HCT116 (cell line): ENCODE measurements around the gene CWC27.

Experiments
- CTCF ChIP-seq, 3 experiments: fragments of 200-600 bp in 1 of 3; sonication (generic) in 1 of 3; IDR thresholded peaks in 2 of 3; conservative IDR thresholded peaks in 1 of 3; 2 replicates each; pipeline ENCODE4 v1.5.1; 2012 to 2017; ENCODE audit warnings: low read depth in 2 of 3, low read length in 2 of 3, antibody characterized with exemption in 1 of 3, borderline replicate concordance in 1 of 3, control low read depth in 1 of 3, mild to moderate bottlenecking in 1 of 3, mixed read lengths in 1 of 3, mixed run types in 1 of 3, moderate library complexity in 1 of 3; ENCODE audit not compliant: insufficient read depth in 1 of 3
- EGR1 ChIP-seq: IDR thresholded peaks from 2 replicates; pipeline ENCODE4 v1.6.1; 2012; ENCODE audit warnings: low read depth
- EZH2 ChIP-seq: fragments of 200-600 bp; sonication (generic); IDR thresholded peaks from 2 replicates; pipeline ENCODE4 v1.6.1; 2017; ENCODE audit warnings: antibody characterized with exemption, mixed run types
- JUND ChIP-seq: IDR thresholded peaks from 2 replicates; pipeline ENCODE4 v1.6.1; 2012
- MAX ChIP-seq: IDR thresholded peaks from 2 replicates; pipeline ENCODE4 v1.6.1; 2012
- POLR2A ChIP-seq: IDR thresholded peaks from 2 replicates; pipeline ENCODE4 v1.7.0; 2011; ENCODE audit warnings: borderline replicate concordance; ENCODE audit not compliant: insufficient read depth, insufficient read length; ENCODE audit errors: extremely low read depth
- POLR2AphosphoS5 ChIP-seq: IDR thresholded peaks from 2 replicates; pipeline ENCODE4 v1.6.1; 2011; ENCODE audit warnings: mild to moderate bottlenecking, low read depth, low read length, moderate library complexity
- REST ChIP-seq: IDR thresholded peaks from 2 replicates; pipeline ENCODE4 v1.6.1; 2012; ENCODE audit warnings: low read depth
- SIN3A ChIP-seq: IDR thresholded peaks from 2 replicates; pipeline ENCODE4 v1.6.1; 2012; ENCODE audit warnings: low read depth
- ZNF274 ChIP-seq: fragments of 200-500 bp; sonication (Bioruptor generic); IDR thresholded peaks from 2 replicates; pipeline ENCODE4 v1.6.1; 2014; ENCODE audit warnings: mild to moderate bottlenecking, low read depth, low read length, inconsistent platforms

- no peak for TF ChIP-seq CTCF (IDR thresholded peaks at IDR 0.05 in 2 of 3, conservative IDR thresholded peaks at IDR 0.05 in 1 of 3; ENCODE audit: borderline replicate concordance in 1 of 3, insufficient read depth in 1 of 3, low read depth in 2 of 3, low read length in 2 of 3)
- no peak for TF ChIP-seq POLR2A
- TF ChIP-seq JUND: no peak
- no peak for TF ChIP-seq MAX
- TF ChIP-seq EZH2: no peak
- TF ChIP-seq POLR2AphosphoS5: no peak
- no peak for TF ChIP-seq SIN3A
- TF ChIP-seq REST: no peak
- TF ChIP-seq EGR1: no peak
- TF ChIP-seq ZNF274: no peak
These were observed 246.0 kb downstream of the CWC27 start for GRCh38 chr5:65014769-65015168.
